ENCODE results near the gene PHLDA2.

DNA sequence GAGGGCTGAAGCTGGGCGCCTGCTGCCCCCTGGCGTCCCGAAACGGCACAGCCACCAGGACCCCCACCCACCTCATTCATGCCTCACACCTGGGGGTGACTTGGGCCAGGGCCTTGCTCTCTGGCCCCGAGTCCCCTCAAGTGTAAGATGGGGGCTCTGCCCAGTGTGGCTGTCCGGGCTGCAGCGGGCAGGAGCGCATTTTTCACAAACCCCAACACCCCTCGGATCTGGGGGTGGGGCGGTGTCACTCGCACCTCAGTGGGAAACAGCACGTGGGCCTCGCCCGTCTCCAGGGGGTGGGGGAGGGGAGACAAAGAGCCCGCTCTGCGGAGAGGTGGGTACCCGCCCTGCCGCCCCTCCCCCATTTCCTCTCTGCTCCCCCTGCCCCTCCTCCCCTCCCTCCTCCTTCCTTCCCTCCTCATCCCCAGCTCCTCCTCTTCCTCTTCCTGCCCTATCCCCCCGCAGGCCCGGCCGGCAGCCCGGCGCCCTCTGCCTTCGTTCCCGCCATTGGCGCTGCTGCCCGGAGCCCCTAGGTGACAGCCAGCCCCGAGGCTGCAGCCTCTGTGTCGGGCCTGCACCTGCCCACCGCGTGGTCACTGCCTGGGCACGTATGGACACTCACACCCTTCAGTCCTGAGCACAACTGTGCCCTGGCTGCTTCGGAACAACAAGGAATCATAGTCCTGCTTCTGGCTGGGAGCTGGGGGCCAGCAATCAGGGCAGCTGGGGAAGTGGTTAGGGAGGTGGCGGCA, 36.8 kb downstream of the PHLDA2 start:
- TF ChIP-seq, protein P1, sequence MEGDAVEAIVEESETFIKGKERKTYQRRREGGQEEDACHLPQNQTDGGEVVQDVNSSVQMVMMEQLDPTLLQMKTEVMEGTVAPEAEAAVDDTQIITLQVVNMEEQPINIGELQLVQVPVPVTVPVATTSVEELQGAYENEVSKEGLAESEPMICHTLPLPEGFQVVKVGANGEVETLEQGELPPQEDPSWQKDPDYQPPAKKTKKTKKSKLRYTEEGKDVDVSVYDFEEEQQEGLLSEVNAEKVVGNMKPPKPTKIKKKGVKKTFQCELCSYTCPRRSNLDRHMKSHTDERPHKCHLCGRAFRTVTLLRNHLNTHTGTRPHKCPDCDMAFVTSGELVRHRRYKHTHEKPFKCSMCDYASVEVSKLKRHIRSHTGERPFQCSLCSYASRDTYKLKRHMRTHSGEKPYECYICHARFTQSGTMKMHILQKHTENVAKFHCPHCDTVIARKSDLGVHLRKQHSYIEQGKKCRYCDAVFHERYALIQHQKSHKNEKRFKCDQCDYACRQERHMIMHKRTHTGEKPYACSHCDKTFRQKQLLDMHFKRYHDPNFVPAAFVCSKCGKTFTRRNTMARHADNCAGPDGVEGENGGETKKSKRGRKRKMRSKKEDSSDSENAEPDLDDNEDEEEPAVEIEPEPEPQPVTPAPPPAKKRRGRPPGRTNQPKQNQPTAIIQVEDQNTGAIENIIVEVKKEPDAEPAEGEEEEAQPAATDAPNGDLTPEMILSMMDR (IDR thresholded peaks at IDR 0.05), result peak; percentile 84 to 88 (median 87)
- TF ChIP-seq POLR2A (IDR thresholded peaks at IDR 0.05), result no peak

Measured in Peyer's patch (tissue), 4 donors.